SK-N-SH treated with all-trans-retinoic acid at 6 μM for 48 hours (cell line): Measurements from ENCODE around the gene VILL.

ENCODE experiments used
- TOX ChIP-seq: fragments of 250-450 bp; sonication (Bioruptor Pico); IDR thresholded peaks from 2 replicates; pipeline ENCODE4 v1.8.0; 2021; ENCODE audit warnings: mild to moderate bottlenecking, moderate library complexity, borderline replicate concordance
- ZFP30 ChIP-seq: fragments of 450-650 bp; formaldehyde crosslinking; IDR thresholded peaks from 2 replicates; pipeline ENCODE4 v1.5.0; 2022; ENCODE audit warnings: mild to moderate bottlenecking, moderate library complexity

- TF ChIP-seq ZFP30 (CRISPR knock-in tag) (no peak), TOX (CRISPR knock-in tag) (no peak)
Observed at GRCh38 chr3:37996785-37997301, 6.3 kb downstream of the VILL start.
